Stomach smooth muscle (tissue), 2 donors: ENCODE data around the gene SMAD7.

Source experiments
- H3K27ac ChIP-seq: one replicate; pipeline ENCODE4 v1.7.0; 2013; ENCODE audit warnings: mild to moderate bottlenecking, low read length, inconsistent platforms
- H3K27me3 ChIP-seq, 2 donors: one replicate each; pipeline ENCODE4 v1.7.0; 2013; ENCODE audit warnings: low read length in 2 of 2; ENCODE audit not compliant: insufficient read depth in 2 of 2, control insufficient read depth in 1 of 2
- H3K36me3 ChIP-seq, 2 donors: one replicate each; pipeline ENCODE4 v1.7.0; 2013; ENCODE audit warnings: low read length in 2 of 2; ENCODE audit not compliant: control insufficient read depth in 2 of 2, insufficient read depth in 2 of 2
- H3K4me1 ChIP-seq: one replicate; pipeline ENCODE4 v1.7.0; 2013; ENCODE audit warnings: low read length; ENCODE audit not compliant: control insufficient read depth, insufficient read depth
- H3K4me3 ChIP-seq, 2 donors: one replicate each; pipeline ENCODE4 v1.7.0; 2013; ENCODE audit warnings: low read length in 2 of 2
- H3K9ac ChIP-seq, 2 donors: one replicate each; pipeline ENCODE4 v1.7.0; 2013; ENCODE audit warnings: low read length in 2 of 2, mild to moderate bottlenecking in 1 of 2
- H3K9me3 ChIP-seq, 2 donors: one replicate each; pipeline ENCODE4 v1.7.0; 2013; ENCODE audit warnings: low read length in 2 of 2; ENCODE audit not compliant: control insufficient read depth in 2 of 2
- donor health status: healthy.
- donor health status: Pancreatic carcinoma.

Gene SMAD7

DNA sequence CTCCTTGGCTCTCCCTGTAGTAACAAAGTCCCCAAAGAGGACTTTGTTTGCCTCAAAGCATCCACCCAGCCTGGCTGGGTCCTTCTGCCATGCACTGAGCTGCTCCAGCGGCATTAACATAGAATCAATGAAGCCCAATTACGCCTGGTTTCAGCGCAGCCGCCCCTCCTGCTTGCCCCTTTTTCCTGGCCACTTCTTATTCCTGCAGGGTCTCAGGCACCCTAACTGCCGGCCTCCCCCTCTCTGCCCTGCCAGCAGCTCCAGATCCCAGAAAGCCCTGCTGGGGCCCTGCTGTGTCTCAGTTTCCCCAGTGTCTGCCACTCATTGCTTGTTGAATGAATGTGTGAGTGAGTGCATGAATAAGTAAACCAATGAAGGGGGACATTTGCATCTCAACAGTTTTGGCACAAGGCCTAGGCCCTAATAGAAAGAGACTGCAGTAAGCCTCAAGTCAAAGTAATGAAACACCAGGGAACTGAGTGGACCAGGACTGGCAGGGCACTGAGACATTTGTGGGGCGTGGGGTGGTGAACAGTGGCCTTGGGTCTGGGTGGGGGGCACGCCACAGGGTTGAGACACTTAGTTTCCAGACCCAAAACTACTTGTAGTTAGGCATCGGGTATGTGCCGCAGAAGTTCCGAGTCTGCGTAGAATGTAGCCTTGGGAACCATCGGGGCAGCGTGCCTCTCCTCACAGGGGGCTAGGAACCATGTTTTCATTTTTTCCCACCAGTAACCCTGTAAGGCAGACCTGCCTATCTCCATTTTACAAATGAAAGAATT, 60.6 kb downstream of the SMAD7 start:
- Histone ChIP-seq H3K27ac (no peak overlapping the region), H3K4me1 (peaks cover 8% of the 10 kb centered on the region)

DNA sequence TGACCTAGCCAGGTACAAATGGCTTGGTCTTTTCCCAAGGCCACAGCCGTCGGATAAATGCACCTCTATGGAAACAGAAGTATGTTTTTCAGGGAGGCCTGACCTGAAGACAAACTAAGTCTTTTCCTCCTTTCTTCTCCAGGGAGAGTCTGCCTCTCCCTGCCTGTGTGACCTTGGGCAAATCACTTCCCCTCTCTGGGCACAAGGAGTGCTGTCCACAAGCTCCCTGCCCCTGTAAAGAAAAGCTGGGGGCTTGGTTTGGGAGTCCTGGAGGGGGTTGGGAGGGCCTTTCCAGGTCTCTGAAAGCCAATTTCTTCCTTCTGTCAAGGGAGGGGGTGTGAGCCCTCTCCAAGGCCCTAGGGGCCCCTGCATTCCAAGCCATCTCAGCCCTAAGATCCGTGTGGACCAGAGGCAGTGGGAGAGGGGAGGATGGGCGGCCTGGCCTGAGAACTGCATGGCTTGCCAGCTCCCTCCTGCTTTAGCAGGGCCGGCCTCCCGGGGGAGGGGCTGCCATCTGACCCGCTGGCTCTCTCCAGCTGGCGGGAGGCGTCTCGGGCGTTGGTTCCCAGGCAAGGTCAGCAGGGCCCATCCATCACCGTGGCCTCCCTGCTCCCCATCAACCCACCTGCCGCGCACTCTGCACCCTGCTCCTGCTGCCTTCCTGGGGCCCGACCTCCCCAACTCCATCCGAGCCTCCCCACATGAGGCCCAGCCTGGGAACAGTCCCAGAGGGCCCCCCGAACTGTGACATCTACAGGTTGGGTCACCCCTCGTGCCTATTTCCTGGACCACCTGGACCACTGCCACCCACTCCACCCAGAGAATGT, 61.4 kb downstream of the SMAD7 start:
- Histone ChIP-seq H3K27ac (no peak overlapping the region), H3K4me3 (no peak overlapping the region), H3K9ac (no peak overlapping the region), H3K27me3 (no peaks in the 10 kb centered on the region), H3K36me3 (no peaks in the 10 kb centered on the region), H3K4me1 (peaks cover 8% of the 10 kb centered on the region), H3K9me3 (no peaks in the 10 kb centered on the region)

More for the DNA sequence above, 60.6 kb downstream of the SMAD7 start:
- H3K27me3 ChIP-seq, result no peaks in the 10 kb centered on the region
- H3K4me3 ChIP-seq, result no peak overlapping the region
- H3K9me3 ChIP-seq, result no peaks in the 10 kb centered on the region
- no peaks in the 10 kb centered on the region for H3K36me3 ChIP-seq
- H3K9ac ChIP-seq, result no peak overlapping the region

DNA sequence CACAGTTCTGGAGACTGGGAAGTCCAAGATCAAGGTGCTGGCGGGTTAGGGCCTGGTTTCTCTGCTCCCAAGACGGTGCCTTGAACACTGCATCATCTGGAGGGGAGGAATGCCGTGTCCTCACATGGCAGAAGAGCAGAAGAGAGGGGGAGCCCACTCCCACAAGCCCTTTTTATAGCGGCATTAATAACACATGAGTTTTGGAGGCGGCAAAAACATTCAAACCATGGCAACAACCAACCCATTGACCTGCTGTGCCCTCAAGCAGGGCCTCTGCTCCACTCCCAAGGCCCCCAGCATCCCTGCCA, 62.0 kb downstream of the SMAD7 start:
- H3K9ac ChIP-seq, result no peak overlapping the region
- H3K4me1 ChIP-seq, result peaks cover 8% of the 10 kb centered on the region
- H3K27ac ChIP-seq, result no peak overlapping the region
- no peaks in the 10 kb centered on the region for H3K36me3 ChIP-seq
- no peak overlapping the region for H3K4me3 ChIP-seq
- no peaks in the 10 kb centered on the region for H3K27me3 ChIP-seq
- no peaks in the 10 kb centered on the region for H3K9me3 ChIP-seq

DNA sequence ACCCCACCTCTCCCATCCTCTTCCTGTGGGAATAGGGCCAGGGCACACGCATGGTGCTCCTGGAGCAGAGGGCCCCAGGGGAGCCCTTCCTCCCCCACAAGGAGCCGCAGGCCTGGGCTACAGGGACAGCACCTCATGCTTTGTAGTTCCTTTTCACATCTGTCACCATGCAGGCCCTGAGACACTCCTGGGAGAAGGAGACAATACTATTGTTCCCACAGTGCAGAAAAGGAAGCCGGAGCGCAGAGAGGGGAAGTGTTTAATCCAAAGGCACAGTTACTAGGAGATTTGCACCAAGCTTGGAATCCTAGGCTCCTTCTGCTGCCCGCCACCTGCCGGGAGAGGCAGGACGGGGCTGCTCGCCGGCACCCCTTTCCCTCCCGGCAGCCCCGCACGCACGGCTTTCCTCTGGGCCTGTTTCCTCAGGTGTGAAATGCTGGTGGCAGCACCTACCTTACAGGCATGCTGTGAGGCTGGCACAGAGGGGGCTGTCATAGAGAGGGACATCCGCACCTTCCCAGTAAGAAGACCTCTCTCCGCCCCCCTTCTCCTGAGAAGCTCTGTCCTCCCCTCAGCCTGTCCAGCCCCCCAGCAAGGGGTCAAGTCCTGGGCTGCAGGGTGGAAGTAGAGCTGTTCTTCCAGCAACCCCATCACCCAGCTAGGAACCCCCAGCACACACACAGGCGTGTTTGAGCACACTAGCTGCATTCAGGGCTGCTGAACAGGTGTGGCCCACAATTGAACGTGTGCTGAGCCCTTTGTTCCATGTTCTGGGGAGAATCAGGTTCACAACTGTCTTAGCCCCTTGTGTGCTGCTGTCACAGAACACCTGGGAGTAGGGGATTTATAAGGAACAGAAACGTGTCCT, 62.6 kb downstream of the SMAD7 start:
- Histone ChIP-seq H3K9me3 (no peaks in the 10 kb centered on the region), H3K4me1 (peaks cover 8% of the 10 kb centered on the region), H3K27ac (no peak overlapping the region), H3K36me3 (no peaks in the 10 kb centered on the region), H3K9ac (no peak overlapping the region), H3K27me3 (no peaks in the 10 kb centered on the region), H3K4me3 (no peak overlapping the region)

DNA sequence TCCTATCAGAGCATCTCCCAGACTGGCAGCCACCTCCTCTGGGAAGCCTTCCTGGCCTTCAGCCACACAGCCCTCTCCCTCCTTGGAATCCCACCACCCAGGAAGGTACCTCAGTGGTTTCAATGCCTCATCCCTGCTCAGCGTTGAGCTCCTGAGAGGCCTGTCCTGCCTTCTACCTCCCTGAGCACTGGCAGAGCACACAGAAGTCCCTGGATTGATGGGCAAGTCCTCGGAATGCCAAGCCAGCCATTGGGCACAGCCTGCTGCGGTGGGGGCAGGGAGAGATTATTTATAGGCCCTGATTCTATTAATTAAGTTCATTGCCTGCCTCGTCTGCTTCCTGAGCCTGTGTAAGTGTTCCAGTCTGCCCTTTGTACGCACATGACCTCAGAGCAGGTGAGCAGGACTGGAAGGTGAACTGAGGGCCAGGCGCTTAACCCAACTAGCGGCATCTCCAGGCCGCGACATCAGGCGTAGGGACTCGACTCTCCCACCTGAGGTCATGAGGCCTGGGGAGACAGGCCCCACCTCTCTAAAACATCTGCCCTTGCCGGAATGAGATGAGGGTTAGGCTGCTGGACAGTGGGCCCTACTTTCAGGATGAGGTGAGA, 63.4 kb downstream of the SMAD7 start:
- Histone ChIP-seq H3K4me1 (peaks cover 8% of the 10 kb centered on the region), H3K9ac (no peak overlapping the region), H3K9me3 (no peaks in the 10 kb centered on the region), H3K27ac (no peak overlapping the region), H3K27me3 (no peaks in the 10 kb centered on the region), H3K4me3 (no peak overlapping the region), H3K36me3 (no peaks in the 10 kb centered on the region)

DNA sequence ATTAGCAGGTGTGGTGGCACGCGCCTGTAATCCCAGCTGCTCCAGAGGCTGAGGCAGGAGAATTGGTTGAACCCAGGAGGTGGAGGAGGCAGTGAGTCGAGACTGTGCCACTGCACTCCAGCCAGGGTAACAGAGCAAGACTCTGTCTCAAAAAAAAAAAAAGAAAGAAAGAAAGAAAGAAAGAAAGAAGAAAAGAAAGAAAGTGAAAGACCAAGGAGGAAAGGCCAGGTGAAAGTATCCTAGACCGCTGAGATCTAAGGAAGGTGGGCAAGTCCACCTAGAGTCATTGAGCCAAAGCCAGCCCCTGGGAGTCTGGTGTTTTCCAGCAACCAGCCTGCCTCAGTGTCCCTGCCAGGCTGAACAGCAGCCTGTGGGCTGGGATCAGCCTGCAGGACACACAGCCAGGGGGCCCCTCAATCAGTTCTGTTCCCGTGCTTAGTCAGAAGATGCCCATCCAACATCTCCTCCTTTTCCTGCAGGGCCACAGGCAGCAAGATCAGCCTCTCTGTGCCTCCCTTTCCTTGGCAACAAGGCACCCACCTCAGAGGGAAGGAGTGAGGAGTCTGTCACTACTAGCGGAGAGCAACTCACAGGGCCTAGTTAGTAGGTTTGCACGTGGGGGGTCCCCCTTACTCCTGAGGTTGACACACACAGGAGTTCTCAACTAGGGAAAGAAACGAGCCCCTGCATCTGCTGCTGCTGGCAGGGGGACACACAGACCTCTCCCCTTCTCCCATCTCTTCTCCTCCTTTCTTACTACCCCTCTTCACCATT, 64.1 kb downstream of the SMAD7 start:
- Histone ChIP-seq H3K9me3 (no peaks in the 10 kb centered on the region), H3K27me3 (no peaks in the 10 kb centered on the region), H3K4me1 (peaks cover 8% of the 10 kb centered on the region), H3K9ac (no peak overlapping the region), H3K4me3 (no peak overlapping the region), H3K27ac (no peak overlapping the region), H3K36me3 (no peaks in the 10 kb centered on the region)

DNA sequence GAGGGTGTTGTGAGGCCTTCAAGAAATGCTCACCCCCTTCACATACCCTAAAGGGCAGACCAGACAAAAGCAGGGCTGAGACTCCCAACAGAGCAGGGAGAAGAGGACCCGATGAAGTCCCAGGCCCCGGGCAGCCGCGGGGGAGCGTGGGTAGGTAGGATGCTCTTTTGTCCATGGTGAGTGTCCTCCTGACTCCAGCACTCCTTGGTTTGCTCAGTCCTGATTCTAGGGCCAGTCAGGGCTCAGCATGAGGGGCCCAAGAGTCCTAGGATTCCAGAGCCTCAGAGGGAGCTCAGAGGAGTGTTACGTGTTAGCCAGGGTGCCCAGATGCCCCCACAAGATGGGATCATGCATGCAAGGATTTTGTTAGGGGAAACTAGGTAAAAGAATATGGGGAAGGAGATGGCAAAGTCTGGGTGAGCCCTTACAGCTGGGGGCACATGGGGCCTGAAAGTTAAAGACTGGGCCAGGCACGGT, 64.8 kb downstream of the SMAD7 start:
- Histone ChIP-seq H3K27me3 (no peaks in the 10 kb centered on the region), H3K4me1 (peaks cover 8% of the 10 kb centered on the region), H3K27ac (no peak overlapping the region), H3K9me3 (no peaks in the 10 kb centered on the region), H3K9ac (no peak overlapping the region), H3K36me3 (no peaks in the 10 kb centered on the region), H3K4me3 (no peak overlapping the region)

DNA sequence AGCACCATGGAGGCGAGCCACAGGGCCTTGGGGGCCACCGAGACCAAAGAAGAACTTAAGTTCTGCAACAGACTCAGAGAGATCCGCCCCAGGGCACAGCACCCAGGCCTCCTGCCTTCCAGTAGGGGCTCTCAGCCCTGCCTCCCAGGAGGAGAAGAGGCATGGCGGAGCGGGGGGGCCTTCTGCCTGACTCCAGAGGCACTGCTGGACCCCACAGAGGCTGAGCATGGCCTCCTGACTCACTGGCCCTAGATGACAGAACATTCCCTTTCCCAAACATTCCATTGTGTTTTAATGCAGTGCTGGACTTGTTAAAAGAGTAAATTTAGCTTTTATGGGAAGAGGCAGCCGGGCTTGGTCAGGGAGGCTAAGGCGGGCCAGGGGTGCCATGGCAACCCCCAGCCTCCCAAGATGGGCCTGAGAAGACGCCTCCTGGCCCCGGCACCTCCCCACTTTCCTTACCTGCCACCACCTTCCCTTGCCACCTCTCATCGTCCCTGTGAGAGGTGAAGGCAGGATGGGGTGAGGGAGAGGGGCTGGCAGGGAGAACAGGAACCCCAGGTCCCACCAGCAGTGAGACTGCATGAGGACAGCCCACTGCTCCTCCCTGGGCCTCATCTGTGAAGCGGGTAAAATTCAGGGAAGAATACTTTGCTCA, 65.4 kb downstream of the SMAD7 start:
- H3K9me3 ChIP-seq, result no peaks in the 10 kb centered on the region
- H3K27ac ChIP-seq, result no peak overlapping the region
- H3K4me3 ChIP-seq, result no peak overlapping the region

DNA sequence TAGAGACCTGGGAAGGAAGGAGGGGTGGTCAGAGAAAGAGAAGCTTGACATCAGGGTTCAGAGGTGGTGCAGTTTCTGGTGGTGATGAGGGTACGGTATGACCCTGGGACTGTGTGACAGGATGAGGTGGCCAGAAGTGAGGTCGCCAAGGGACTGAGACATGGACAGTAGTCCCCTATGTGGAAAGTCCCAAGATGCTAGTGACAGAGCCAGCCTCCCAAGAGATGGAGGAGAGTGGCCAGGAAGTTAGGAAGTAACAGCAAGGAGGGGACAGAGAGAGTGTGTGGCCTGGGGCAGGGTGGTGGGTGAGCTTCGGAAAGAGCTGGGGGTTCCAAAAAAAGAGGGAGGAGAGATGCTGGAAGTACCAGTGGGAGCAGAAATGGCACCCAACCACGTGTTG, 66.0 kb downstream of the SMAD7 start:
- H3K36me3 ChIP-seq, result no peaks in the 10 kb centered on the region
- H3K4me1 ChIP-seq, result peaks cover 8% of the 10 kb centered on the region
- H3K27ac ChIP-seq, result no peak overlapping the region
- no peak overlapping the region for H3K9ac ChIP-seq
- H3K4me3 ChIP-seq, result no peak overlapping the region
- no peaks in the 10 kb centered on the region for H3K9me3 ChIP-seq
- no peaks in the 10 kb centered on the region for H3K27me3 ChIP-seq

More for the DNA sequence above, 65.4 kb downstream of the SMAD7 start:
- no peak overlapping the region for H3K9ac ChIP-seq
- no peaks in the 10 kb centered on the region for H3K27me3 ChIP-seq
- no peaks in the 10 kb centered on the region for H3K36me3 ChIP-seq
- H3K4me1 ChIP-seq, result peaks cover 8% of the 10 kb centered on the region
